NT2/D1 (cell line): ENCODE measurements around the gene RDH11.

ENCODE experiments used
- DNase-seq: peaks from one replicate; pipeline ENCODE4 v3.0.0-alpha.2; 2011; ENCODE audit warnings: low read depth, low spot score
- H3K27me3 ChIP-seq: 2 replicates; pipeline ENCODE4 v1.6.0; 2011; ENCODE audit warnings: mild to moderate bottlenecking; ENCODE audit not compliant: insufficient read length, insufficient read depth
- H3K36me3 ChIP-seq: 2 replicates; pipeline ENCODE4 v1.6.1; 2011; ENCODE audit warnings: mild to moderate bottlenecking, low read length, mixed read lengths; ENCODE audit not compliant: insufficient read depth, insufficient read length
- H3K4me1 ChIP-seq: 2 replicates; pipeline ENCODE4 v1.5.1; 2011; ENCODE audit not compliant: insufficient read depth, insufficient read length
- H3K4me3 ChIP-seq: 2 replicates; pipeline ENCODE4 v1.5.1; 2011; ENCODE audit warnings: low read depth; ENCODE audit not compliant: insufficient read length
- H3K9ac ChIP-seq: 2 replicates; pipeline ENCODE4 v1.6.0; 2011; ENCODE audit warnings: low read depth; ENCODE audit not compliant: insufficient read length
- H3K9me3 ChIP-seq: 2 replicates; pipeline ENCODE4 v1.5.1; 2011; ENCODE audit warnings: mild to moderate bottlenecking, low read length; ENCODE audit not compliant: insufficient read depth
- SUZ12 ChIP-seq: IDR thresholded peaks from 2 replicates; pipeline ENCODE4 v1.6.1; 2011; ENCODE audit not compliant: insufficient read length, insufficient read depth; ENCODE audit errors: extremely low read depth
- YY1 ChIP-seq: IDR thresholded peaks from 2 replicates; pipeline ENCODE4 v1.6.1; 2011; ENCODE audit not compliant: insufficient read length, insufficient read depth
- ZNF274 ChIP-seq: IDR thresholded peaks from 2 replicates; pipeline ENCODE4 v1.6.1; 2011; ENCODE audit warnings: mild to moderate bottlenecking, low read depth, low read length

Gene RDH11

DNA sequence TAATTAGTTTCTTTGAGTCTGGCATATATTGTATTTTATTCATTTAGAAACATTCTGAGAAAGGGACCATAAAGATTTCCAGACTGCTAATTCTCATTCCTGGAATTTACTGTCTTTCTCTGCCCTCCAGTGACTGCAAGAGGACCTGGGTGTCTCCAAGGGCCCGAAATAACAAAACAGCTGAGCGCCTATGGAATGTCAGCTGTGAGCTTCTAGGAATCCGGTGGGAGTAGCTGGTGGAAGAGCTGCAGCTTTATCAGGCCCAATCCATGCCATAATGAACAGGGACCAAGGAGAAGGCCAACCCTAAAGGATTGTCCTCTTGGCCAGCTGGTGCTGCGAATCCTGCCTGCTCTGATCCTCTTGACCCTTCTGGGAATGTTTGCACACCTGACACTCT, 38.1 kb upstream of the RDH11 start:
- no peak for TF ChIP-seq ZNF274
- no peak for TF ChIP-seq YY1
- no peak for TF ChIP-seq SUZ12
- no peak for DNase-seq
- no peak overlapping the region for H3K9ac ChIP-seq
- peaks cover 2% of the 10 kb centered on the region for H3K4me1 ChIP-seq
- no peaks in the 10 kb centered on the region for H3K36me3 ChIP-seq
- H3K4me3 ChIP-seq, result no peak overlapping the region
- H3K27me3 ChIP-seq, result no peaks in the 10 kb centered on the region
- H3K9me3 ChIP-seq, result no peaks in the 10 kb centered on the region

DNA sequence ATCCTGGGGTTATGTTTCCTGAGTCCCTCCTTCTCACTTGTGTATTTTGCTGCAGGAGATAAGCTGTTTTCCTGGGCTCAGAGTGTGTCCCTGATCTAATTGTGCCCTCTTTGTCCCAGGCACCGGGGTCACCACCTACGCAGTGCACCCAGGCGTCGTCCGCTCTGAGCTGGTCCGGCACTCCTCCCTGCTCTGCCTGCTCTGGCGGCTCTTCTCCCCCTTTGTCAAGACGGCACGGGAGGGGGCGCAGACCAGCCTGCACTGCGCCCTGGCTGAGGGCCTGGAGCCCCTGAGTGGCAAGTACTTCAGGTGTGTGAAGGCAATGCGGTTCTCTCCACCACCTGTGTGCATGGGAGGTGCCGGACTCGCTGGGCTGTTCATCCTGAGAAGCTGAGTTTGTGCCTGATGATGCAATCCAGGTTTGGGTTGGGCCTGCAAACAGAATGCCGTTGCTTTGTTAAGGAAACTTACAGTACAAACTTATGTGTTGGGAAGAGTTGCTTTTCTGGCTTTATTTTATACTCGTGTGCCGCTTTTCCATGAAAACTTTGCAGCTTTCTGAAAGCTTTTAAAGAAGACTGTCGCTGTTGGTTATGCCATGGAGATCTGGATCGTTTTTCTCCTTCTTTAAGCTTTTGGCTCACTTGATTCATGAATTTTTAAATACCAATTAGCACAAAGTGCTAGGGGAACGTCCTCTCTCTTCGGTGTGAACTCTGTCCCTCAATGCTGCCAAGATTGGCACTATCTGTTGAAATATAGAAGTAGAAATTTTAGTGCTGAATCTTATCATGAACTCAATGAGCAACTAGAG, 33.7 kb upstream of the RDH11 start:
- no peaks in the 10 kb centered on the region for H3K27me3 ChIP-seq
- peaks cover 2% of the 10 kb centered on the region for H3K4me1 ChIP-seq
- no peaks in the 10 kb centered on the region for H3K36me3 ChIP-seq
- no peak overlapping the region for H3K9ac ChIP-seq
- no peaks in the 10 kb centered on the region for H3K9me3 ChIP-seq
- no peak overlapping the region for H3K4me3 ChIP-seq
- DNase-seq, result no peak
- TF ChIP-seq ZNF274 (no peak), SUZ12 (no peak), YY1 (no peak)

- Histone ChIP-seq H3K4me3 (no peak overlapping the region), H3K36me3 (no peaks in the 10 kb centered on the region), H3K27me3 (no peaks in the 10 kb centered on the region), H3K4me1 (peaks cover 2% of the 10 kb centered on the region), H3K9me3 (no peaks in the 10 kb centered on the region), H3K9ac (no peak overlapping the region)
- no peak for TF ChIP-seq YY1
- no peak for TF ChIP-seq ZNF274
- no peak for TF ChIP-seq SUZ12
- DNase-seq, result no peak
These were observed 32.7 kb upstream of the RDH11 start for GRCh38 chr14:67728258-67728657.

GRCh38 chr14:67727361-67727760, 31.8 kb upstream of the RDH11 start:
- Histone ChIP-seq H3K9me3 (no peaks in the 10 kb centered on the region), H3K9ac (no peak overlapping the region), H3K4me3 (no peak overlapping the region), H3K36me3 (no peaks in the 10 kb centered on the region), H3K27me3 (no peaks in the 10 kb centered on the region), H3K4me1 (peaks cover 2% of the 10 kb centered on the region)
- TF ChIP-seq SUZ12, result no peak
- no peak for TF ChIP-seq YY1
- no peak for TF ChIP-seq ZNF274
- DNase-seq, result no peak

DNA sequence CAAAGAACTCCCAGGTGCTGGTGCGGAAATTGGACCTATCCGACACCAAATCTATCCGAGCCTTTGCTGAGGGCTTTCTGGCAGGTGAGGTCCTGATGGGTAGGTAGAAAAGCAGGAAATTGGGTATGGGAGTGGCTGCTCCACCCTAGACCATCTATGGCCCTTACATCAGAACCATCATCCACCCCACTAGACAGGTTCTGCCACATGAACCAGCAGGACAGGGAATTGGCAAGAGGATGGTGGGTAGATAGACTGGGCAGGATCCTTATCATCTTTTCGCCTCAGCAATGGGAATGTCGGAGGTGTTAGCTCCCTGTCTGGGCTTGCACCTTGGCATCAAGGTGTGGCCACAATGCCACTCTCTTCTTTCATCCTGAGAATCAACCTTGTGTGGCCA, 29.6 kb upstream of the RDH11 start:
- TF ChIP-seq ZNF274 (no peak), YY1 (no peak), SUZ12 (no peak)
- Histone ChIP-seq H3K27me3 (no peaks in the 10 kb centered on the region), H3K9ac (no peak overlapping the region), H3K4me1 (peaks cover 2% of the 10 kb centered on the region), H3K4me3 (no peak overlapping the region), H3K9me3 (no peaks in the 10 kb centered on the region), H3K36me3 (no peaks in the 10 kb centered on the region)
- DNase-seq, result no peak

- no peak overlapping the region for H3K9ac ChIP-seq
- no peak overlapping the region for H3K4me3 ChIP-seq
- H3K36me3 ChIP-seq, result no peaks in the 10 kb centered on the region
- no peak for DNase-seq
- no peak for TF ChIP-seq SUZ12
- no peak for TF ChIP-seq YY1
- TF ChIP-seq ZNF274, result no peak
- no peaks in the 10 kb centered on the region for H3K9me3 ChIP-seq
- no peaks in the 10 kb centered on the region for H3K4me1 ChIP-seq
- no peaks in the 10 kb centered on the region for H3K27me3 ChIP-seq
These were observed 26.7 kb upstream of the RDH11 start for GRCh38 chr14:67722293-67722692.

DNA sequence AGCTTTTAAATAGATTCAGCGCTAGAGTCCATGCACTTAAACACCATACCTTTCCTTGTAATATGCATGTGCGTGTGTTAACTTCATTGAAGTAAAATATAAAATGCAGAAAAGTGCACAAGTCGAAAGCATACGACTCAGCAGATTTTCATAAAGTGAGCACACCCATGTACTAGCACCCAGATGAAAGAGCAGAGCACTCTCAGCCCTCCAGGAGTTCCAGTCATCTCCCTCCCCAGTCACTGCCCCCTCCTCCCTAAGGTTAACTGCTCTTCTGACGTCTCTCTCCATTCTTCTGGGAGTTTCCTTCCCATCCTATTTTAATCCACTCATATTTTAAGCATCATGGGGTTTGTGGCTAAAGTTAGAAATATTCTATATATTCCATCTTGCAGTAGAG, 26.3 kb upstream of the RDH11 start:
- TF ChIP-seq YY1, result no peak
- TF ChIP-seq ZNF274, result no peak
- no peak for TF ChIP-seq SUZ12
- no peak overlapping the region for H3K9ac ChIP-seq
- no peak overlapping the region for H3K4me3 ChIP-seq
- DNase-seq, result no peak
- no peaks in the 10 kb centered on the region for H3K27me3 ChIP-seq
- H3K9me3 ChIP-seq, result no peaks in the 10 kb centered on the region
- H3K36me3 ChIP-seq, result no peaks in the 10 kb centered on the region
- H3K4me1 ChIP-seq, result no peaks in the 10 kb centered on the region
